HG02678 (cell line): Measurements from ENCODE around the gene SIK3.

Experiments
- ATAC-seq: cut with Tn5 transposase; IDR thresholded peaks from one replicate; pipeline ENCODE4 v1.9.1; 2021; ENCODE audit warnings: mild to moderate bottlenecking, moderate library complexity; ENCODE audit not compliant: unreplicated experiment

The SIK3 gene

DNA sequence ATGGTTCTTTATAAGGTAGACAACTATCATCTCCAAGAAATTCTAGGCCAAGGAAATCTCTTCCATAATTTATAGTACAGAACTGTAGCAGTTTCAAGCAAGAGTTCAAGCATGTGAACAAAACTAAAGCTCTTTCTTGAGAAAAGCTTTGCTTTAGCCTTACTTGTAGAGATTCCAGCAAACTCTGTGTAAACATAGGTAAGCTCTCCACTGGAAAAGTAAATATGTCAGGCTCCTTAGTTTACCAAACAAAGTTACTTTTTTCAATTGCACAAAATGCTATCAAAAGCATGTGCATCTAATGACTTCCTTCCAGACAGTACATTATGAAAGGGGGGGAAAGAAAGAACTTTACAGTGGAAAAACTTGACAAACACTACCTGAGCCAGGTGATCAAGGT is 125.0 kb downstream of the SIK3 start:
- no peak for ATAC-seq

DNA sequence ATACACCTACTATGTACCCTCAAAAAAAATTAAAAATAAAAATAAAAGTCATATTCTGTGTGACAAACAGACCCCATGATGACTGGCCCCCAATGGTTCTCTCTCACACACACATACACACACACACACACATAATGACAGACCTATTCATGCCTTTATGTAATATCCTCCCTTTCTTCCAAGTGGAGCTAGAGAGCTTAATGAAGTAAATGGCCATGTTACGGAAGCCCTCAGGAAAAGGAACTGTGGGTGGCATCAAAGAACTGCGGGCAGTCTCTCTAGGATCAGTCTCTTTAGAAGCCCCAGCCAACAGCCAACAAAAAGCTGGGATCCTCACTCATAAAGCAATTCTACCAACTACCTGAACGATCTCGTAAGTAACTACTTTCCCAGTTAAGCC is 125.5 kb downstream of the SIK3 start:
- no peak for ATAC-seq

GRCh38 chr11:116970485-116971292 is 127.5 kb downstream of the SIK3 start:
- no peak for ATAC-seq

- no peak for ATAC-seq
Measured at GRCh38 chr11:116969694-116970093, 128.5 kb downstream of the SIK3 start.

DNA sequence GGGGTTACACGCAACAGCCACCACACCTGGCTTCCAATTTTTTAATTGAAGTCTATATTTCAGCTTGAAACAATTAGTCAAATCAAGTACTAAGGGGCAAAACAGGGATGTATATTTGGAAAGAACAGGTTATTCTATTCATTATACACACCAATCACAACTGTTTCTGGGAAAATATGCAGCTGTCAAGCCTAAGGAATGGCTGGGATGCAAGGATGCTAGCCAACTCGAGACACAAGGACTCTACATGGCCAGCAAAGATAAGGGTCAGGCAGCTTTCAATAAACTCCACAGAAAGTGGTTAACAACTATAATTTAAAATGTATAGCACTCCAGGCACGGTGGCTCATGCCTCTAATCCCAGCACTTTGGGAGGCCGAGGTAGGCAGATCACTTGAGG is 134.0 kb downstream of the SIK3 start:
- ATAC-seq: no peak

DNA sequence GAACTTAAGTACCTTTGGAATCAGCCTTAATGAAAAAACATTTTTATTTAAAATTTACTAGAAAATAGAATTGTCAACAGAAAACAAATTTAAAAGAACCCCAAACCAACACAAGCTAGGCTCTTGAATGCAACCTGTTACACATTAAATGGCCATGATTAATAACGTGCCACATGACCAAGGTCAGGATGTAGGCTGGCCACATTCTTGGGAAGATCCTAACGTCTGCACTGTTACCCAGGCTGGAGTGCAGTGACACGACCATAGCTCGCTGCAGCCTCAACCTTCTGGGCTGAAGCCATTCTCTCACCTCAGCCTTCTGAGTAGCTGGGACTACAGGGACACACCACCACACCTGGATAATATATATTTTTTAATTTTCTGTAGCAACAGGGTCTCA is 134.4 kb downstream of the SIK3 start:
- no peak for ATAC-seq

DNA sequence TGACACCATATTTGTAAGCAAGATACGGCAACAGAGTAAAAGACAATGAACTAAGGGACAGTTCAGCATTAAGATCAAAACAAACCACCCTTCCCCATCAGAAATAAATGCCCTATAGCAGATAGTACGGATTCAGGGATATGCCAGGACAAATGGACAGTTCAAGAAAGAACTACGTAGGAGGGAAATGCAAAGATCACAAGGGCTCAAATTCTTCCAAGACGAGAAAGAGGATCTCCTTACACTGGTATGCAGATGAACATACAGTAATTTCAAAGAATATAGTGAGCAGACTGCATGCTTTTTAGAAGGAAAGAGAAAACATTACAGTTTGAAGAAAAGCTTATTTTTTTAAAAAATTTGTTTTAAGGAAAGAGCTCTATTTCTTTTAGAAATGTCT is 136.1 kb downstream of the SIK3 start:
- ATAC-seq: no peak

DNA sequence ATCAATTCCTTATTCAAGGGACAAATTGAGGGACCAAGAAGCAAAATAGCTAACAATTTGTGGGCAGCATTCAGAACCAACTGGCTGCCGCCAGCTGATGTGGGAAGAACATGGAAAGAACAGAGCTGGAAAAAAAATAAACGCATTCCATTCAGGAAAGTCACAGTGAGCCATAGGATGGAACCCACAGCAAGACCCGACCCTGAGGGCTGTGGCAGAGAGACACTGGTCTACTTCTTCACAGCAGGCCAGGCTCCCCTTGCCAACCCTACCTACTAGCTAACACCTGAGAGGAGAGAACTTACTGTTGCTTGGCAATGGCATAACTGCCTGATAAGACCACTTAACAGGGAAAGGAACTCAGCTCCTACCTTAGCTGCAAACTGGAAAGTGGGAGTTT is 137.3 kb downstream of the SIK3 start:
- ATAC-seq: no peak

DNA sequence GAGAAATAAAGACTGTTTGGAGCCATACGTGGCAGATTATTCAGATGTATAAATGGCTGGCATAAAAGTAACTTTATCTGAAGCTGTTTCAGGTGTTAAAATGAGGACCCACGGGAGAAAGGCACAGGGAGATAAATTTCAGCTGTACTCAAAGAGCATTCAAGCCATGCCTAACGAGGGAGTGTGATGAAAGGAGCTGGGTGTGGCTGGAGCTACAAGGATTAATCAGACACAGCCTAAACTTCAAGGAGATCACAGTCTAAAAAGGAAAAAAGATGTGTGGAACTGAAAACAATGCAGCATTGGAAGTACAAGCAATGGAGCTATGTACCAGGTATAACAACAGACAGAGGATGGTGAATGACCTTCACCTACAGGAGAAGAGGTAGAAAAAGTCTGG is 140.0 kb downstream of the SIK3 start:
- no peak for ATAC-seq

- ATAC-seq: no peak
Measured at GRCh38 chr11:116955949-116956348, 142.3 kb downstream of the SIK3 start.

DNA sequence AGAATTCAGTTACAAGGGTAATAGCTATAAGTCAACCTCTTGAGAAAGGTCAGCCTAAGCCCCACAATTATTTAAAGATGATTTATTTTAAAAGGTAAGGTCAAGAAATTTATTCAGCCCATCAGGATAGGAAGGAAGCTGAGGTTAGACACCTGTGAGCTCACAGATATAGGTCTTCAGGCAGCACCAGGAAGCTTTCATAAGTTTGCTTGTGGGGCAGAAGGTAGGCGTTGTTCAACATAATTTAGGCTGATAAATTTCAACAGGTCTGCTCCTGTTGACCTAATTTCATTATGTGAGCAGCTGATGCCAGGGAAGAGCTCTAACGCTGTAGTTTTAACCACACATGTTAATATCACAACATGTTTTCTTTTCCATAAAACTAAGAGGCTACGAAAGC is 142.7 kb downstream of the SIK3 start:
- no peak for ATAC-seq

- ATAC-seq: no peak
Measured at GRCh38 chr11:116953530-116954285, 144.5 kb downstream of the SIK3 start.

DNA sequence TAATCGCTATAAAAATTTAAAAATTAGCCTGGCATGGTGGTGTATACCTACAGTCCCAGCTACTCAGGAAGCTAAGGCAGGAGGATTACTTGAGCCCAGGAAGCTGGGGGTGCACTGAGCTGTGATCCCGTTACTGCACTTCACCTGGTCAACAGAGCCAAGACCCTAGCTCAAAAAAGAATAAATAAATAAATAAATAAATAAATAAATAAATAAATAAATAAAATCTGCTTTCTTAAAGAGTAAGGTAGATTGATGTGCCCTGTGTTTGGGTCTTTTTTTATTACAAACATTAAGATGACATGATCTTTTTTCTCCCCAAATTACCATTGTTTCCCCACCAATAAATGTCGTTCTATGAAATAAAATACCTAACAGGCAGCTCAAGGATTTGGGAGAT is 146.5 kb downstream of the SIK3 start:
- ATAC-seq: no peak

DNA sequence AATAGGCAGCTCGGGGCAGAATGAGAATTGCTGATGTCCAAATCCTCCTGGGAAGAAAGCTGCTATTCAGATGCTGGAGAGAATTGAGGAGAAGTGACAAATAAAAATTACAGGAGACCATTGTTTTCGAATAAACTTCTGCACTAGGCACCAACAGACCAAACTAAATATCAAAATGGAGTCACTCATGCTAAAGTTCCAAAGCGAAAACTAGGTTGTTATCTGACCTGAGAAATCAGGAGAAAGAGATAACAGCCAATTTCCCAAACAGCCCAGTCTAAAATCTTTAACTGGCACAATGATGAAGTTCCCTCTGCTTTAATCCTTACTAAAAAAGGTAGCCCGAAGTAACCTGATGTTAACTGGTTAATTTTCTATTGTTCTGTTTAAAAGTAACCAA is 148.0 kb downstream of the SIK3 start:
- ATAC-seq: no peak

- ATAC-seq: no peak
Measured at GRCh38 chr11:116948391-116948790, 149.8 kb downstream of the SIK3 start.

- ATAC-seq: no peak
Measured at GRCh38 chr11:116946414-116946813, 151.8 kb downstream of the SIK3 start.

DNA sequence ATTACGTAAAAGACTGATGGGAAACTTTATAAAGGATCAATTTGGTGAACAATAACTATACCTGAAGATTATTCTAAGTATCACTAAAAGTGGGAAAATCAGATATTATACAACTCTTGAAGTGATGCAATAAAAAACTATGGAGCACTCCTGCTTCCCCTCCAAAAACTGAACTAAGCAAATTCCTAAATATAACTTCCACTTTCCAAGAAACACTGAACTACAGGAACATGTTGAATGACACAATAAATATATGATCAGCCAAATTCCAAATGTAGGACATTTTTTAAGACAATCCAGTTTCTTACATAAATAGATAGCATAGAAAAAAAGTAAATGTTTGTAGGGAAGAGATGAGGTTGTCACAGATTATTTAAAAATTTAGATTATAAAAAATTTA is 158.7 kb downstream of the SIK3 start:
- no peak for ATAC-seq

DNA sequence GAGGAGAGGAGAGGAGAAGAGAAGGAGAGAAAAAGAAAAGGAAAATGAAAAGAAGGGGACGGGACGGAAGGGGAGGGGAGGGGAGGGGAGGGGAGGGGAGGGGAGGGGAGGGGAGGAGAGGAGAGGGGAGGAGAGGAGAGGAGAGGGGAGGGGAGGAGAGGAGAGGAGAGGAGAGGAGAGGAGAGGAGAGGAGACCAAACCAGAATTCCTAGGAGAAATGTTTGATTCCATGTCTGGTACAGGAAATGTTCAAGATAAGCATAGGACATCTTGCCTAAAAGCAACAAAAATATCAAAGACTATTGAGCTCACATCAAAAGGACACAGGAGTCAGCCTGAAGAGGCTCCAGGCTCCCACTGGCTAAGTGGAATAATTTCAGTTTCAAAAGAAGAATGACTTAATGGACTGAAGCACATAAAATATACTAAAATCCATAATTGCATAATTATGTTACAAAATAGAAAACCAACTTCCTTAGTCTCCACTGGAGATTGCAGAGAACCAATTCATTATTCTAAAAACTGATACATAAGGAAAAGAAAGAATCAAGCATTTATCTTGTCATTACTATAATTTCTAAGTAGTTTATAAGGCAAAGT is 159.7 kb downstream of the SIK3 start:
- ATAC-seq: no peak

- no peak for ATAC-seq
Measured at GRCh38 chr11:116936754-116937446, 161.3 kb downstream of the SIK3 start.

- no peak for ATAC-seq
Measured at GRCh38 chr11:116935514-116935913, 162.7 kb downstream of the SIK3 start.

GRCh38 chr11:116935089-116935488 is 163.1 kb downstream of the SIK3 start:
- no peak for ATAC-seq
